ENCODE results near the gene CGB7. TPM values are rescaled to one million over a fixed set of nuclear protein-coding genes. Genes with fewer than 3 reads are reported as not detected.

The CGB7 gene
- total RNA-seq (2022; extraction: Qiagen RNA extraction; ENCODE audit: low read depth) = 0.16 to 0.82 TPM (median 0.61 TPM) in 5 replicates

DNA sequence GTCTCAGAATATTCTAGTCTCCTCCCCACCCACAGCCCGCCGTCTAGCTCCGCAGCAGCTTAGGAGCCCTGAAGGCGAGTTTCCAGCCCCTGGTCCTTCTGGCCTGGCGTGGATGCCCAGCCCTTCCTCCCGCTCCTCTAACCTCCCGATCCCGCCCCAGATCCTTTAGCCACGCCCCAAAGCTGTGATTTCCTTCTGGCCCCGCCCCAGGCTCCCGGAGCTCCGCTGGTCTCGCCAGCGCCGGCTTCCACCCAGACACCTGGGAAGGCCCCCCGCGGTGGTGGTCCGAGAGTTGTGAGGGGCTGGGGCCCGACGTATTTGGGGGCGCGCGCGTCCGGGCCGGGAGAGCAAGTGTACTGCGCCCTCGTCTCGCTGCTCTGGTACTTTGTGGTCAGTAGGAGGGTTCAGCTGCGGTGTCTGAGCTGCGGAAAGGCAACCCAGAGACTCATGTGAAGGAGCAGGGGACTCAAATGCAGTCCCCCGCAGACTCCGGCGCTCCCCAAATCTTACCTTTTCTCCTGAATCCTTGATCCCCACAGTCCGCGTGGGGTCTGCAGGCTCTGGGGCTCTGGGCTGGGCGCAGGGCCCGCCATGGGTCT, at the start of gene CGB7:
Gene CGB7 (minus strand): TSS at position 114 of the 599 bp plus-strand sequence. CDS start 2,374 bp downstream, outside the sequence.

DNA sequence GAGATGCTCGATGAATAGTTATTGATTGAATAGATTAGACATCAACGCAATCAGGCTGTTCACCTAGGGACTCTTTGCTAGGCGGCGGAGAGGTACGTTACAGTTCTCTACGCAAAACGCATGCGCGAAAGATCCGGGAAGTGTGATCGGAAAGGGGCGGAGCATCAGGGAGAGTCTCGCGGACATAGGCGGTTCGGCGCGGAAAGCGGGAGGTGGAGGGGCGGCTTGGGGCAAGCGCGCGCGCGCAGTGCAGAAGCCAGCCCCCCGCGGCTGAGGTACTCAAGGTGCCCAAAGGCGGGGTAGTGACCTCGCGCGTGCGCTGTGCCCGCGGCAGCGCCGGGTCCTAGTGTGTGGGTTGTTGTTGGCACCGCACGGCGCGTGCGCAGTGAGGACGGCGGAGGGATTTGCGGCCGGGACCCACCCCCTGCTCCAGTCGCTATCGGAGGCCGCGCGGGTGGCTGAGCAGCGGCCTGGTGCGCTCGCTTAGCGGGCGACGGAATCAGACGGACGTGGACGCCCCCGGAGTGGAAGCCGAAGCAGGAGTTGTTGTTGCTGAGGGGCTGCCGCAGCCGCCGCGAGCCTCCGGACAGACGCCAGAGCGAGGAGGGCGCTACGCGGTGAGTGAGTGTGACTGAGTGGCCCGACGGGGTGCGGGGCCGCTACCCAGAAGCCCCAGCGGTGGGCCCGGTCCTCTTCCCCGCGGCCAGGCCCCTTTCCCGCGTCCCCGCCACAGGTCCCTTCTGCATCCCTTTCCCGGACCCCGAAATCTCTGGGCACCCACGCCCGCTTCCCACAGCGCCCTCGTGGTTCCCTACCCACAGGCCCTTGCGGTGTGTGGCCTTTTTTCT, 27.7 kb upstream of the CGB7 start, which contains the start of gene SNRNP70:
Gene SNRNP70 (plus strand): TSS at position 432 of the 848 bp plus-strand sequence. CDS start 964 bp downstream, outside the sequence.

DNA sequence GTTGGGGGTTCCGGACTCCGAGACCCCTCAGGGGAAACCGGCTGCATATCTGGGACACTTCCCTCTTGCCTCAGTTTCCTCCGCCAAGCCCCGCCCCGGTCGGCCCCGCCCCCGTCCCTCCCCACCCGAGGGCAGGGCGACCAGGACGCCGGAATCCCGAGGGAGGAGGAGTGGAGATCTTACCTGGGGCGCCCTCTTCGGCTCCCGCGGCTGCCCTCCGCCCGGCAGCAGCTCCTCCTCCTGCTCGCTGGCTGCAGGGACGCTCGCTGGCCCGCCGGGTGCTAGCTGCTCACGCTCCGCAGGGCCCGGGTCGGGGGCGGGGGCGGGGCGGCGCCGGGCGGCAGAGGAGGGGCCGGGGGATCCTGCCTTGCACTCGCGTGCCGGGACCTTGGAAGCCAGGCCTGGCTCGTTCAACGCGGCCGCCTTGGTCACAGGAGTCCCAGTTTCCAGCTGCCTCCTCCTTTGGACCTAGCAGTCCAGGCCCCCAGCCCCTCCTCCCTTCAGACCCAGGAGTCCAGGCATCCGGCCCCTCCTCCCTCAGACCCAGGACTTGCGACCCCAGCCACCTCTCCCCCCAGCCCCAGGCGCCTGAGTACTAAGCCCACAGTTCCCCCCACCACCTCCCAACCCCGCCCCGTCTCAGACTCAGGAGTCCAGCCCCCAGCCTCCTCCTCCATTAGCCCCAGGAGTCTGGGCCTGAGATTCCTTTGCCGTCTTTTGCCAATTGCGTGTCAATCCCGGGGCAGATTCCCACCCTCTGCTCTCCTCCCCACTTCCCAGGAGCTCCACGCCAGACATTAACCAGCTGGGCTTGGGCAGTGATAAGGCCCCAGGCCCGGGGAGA, 7.4 kb upstream of the CGB7 start, which contains the start of gene NTF4:
Gene NTF4 (minus strand): TSS at position 51 of the 844 bp plus-strand sequence. CDS start 2,821 bp downstream, outside the sequence.

DNA sequence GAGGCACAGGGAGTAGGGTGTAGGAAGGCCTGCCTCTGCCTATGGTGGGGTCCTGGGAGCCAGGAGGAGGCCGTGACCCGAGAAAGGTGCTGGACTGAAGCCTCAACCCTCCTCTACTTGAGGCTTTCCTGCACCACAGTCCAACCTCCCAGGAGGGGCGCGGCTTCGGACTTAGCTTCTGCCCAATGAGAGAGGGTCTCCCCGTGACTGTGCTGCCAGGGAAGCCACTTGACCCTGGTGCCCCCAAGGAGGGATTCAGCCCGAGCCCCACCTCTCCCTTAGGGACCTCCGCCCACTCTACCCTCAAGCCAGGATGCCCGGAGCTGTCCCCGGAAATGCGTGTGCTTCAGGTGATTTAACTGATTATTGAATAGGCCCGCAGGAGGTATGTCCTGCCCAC, 8.5 kb downstream of the CGB7 start, which contains the start of gene CGB8:
Gene CGB8 (minus strand): TSS at position 101 of the 400 bp plus-strand sequence. CDS start 372 bp downstream, outside the sequence.

DNA sequence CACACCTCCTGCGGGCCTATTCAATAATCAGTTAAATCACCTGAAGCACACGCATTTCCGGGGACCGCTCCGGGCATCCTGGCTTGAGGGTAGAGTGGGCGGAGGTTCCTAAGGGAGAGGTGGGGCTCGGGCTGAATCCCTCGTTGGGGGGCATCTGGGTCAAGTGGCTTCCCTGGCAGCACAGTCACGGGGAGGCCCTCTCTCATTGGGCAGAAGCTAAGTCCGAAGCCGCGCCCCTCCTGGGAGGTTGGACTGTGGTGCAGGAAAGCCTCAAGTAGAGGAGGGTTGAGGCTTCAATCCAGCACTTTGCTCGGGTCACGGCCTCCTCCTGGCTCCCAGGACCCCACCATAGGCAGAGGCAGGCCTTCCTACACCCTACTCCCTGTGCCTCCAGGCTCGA, 14.0 kb downstream of the CGB7 start, which contains the start of gene CGB5:
Gene CGB5 (plus strand): TSS at position 301 of the 400 bp plus-strand sequence. CDS start 362 bp downstream, outside the sequence.

DNA sequence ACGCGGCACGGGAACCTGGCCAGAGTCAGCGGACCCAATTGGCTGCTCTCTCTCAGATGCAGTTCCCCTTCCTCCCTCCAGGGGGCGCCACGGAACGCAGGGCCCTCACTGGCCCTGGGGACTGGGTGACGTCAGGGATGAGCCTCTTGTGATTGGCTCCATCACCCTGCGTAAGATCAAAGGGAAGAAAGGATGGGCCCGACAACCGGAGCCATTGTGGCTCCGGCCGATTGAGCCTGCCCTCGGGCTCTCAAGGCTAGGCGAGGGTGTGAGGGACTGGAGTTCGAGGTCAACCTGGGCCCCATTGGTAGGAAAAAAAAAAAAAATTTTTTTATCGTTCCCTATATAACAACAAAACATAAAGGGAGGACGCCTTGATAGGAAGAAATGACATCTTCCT, 20.7 kb downstream of the CGB7 start, which contains the start of gene CGB1:
Gene CGB1 (minus strand): TSS at position 81 of the 400 bp plus-strand sequence. CDS start 184 bp downstream, outside the sequence.

DNA sequence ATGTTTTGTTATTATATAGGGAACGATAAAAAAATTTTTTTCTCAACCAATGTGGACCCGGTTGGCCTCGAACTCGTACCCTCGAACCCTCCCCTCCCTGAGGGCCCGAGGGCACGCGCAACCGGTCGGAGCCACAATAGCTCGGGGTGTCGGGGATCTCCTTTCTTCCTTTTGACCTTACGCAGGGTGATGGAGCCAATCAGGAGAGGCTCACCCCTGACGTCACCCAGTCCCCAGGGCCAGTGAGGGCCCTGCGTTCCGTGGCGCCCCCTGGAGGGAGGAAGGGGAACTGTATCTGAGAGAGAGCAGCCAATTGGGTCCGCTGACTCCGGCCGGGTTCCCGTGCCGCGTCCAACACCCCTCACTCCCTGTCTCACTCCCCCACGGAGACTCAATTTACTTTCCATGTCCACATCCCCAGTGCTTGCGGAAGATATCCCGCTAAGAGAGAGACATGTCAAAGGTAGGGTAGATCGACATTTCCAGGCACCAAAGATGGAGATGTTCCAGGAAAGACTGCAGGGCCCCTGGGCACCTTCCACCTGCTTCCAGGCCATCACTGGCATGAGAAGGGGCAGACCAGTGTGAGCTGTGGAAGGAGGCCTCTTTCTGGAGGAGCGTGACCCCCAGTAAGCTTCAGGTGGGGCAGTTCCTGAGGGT, 25.8 kb downstream of the CGB7 start, which contains the start of gene CGB2:
Gene CGB2 (plus strand): TSS at position 249 of the 660 bp plus-strand sequence. CDS start 206 bp downstream, at position 455.

DNA sequence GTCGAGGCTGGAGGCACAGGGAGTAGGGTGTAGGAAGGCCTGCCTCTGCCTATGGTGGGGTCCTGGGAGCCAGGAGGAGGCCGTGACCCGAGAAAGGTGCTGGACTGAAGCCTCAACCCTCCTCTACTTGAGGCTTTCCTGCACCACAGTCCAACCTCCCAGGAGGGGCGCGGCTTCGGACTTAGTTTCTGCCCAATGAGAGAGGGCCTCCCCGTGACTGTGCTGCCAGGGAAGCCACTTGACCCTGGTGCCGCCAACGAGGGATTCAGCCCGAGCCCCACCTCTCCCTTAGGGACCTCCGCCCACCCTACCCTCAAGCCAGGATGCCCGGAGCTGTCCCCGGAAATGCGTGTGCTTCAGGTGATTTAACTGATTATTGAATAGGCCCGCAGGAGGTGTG, 33.3 kb downstream of the CGB7 start, which contains the start of gene CGB3:
Gene CGB3 (minus strand): TSS at position 101 of the 400 bp plus-strand sequence. CDS start 362 bp downstream, outside the sequence.

DNA sequence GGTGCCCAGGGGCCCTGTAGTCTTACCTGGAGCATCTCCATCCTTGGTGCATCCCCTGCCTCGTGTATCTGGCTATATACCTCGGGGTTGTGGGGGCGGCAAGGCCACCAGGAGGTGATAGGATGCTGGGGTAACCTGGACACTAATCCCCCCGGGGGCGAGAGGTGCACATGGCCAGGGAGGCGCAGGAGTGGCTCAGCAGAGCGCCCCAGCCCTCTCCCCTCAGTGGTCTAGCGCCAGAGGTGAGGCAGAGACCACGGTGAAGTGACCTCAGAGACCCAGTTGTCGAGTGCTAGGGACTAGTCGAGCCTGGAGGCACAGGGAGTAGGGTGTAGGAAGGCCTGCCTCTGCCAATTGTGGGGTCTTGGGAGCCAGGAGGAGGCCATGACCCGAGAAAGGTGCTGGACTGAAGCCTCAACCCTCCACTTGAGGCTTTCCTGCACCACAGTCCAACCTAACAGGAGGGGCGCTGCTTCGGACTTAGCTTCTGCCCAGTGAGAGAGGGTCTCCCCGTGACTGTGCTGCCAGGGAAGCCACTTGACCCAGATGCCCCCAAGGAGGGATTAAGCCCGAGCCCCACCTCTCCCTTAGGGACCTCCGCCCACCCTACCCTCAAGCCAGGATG, 40.4 kb downstream of the CGB7 start, which contains the start of gene LHB:
Gene LHB (minus strand): TSS at position 51 of the 625 bp plus-strand sequence. CDS start 10 bp downstream, at position 41.

Other genes starting within 250 kb of the CGB7 start
- gene BCAT2, start 246.7 kb downstream of the CGB7 start, total RNA-seq (2022; extraction: Qiagen RNA extraction; ENCODE audit: low read depth) = 47.2 to 60.5 TPM (median 56.7 TPM) in 5 replicates
- gene HSD17B14, start 221.3 kb downstream of the CGB7 start, total RNA-seq (2022; extraction: Qiagen RNA extraction; ENCODE audit: low read depth) = 13.4 to 17.0 TPM (median 14.8 TPM) in 5 replicates
- gene PLEKHA4, start 189.1 kb downstream of the CGB7 start, total RNA-seq (2022; extraction: Qiagen RNA extraction; ENCODE audit: low read depth) = 1.5 to 3.0 TPM (median 2.4 TPM) in 5 replicates
- gene PPP1R15A, start 185.3 kb downstream of the CGB7 start, total RNA-seq (2022; extraction: Qiagen RNA extraction; ENCODE audit: low read depth) = 98.8 to 159 TPM (median 116 TPM) in 5 replicates
- not detected in 5 replicates for gene TULP2, start 159.0 kb downstream of the CGB7 start, total RNA-seq (2022; extraction: Qiagen RNA extraction; ENCODE audit: low read depth)
- gene NUCB1, start 157.4 kb downstream of the CGB7 start, total RNA-seq (2022; extraction: Qiagen RNA extraction; ENCODE audit: low read depth) = 180 to 229 TPM (median 200 TPM) in 5 replicates
- gene DHDH, start 124.0 kb downstream of the CGB7 start, total RNA-seq (2022; extraction: Qiagen RNA extraction; ENCODE audit: low read depth) = 1.1 to 2.1 TPM (median 1.5 TPM) in 5 replicates
- 272 to 404 TPM (median 350 TPM) in 5 replicates for gene BAX, start 102.9 kb downstream of the CGB7 start, total RNA-seq (2022; extraction: Qiagen RNA extraction; ENCODE audit: low read depth)
- 18,656 to 25,483 TPM (median 19,849 TPM) in 5 replicates for gene FTL, start 92.4 kb downstream of the CGB7 start, total RNA-seq (2022; extraction: Qiagen RNA extraction; ENCODE audit: low read depth)
- 16.4 to 21.4 TPM (median 17.5 TPM) in 5 replicates for gene GYS1, start 64.4 kb downstream of the CGB7 start, total RNA-seq (2022; extraction: Qiagen RNA extraction; ENCODE audit: low read depth)
- 230 to 241 TPM (median 232 TPM) in 5 replicates for gene RUVBL2, start 63.9 kb downstream of the CGB7 start, total RNA-seq (2022; extraction: Qiagen RNA extraction; ENCODE audit: low read depth)
- not detected in 5 replicates for gene LHB, start 40.7 kb downstream of the CGB7 start, total RNA-seq (2022; extraction: Qiagen RNA extraction; ENCODE audit: low read depth)
- 0.38 TPM in 1 of 5 replicates, not detected in the others for gene CGB3, start 33.4 kb downstream of the CGB7 start, total RNA-seq (2022; extraction: Qiagen RNA extraction; ENCODE audit: low read depth)
- gene CGB2, start 25.9 kb downstream of the CGB7 start, total RNA-seq (2022; extraction: Qiagen RNA extraction; ENCODE audit: low read depth) = 0.54 to 0.67 TPM in 2 of 5 replicates, not detected in the others
- gene CGB1, start 20.9 kb downstream of the CGB7 start, total RNA-seq (2022; extraction: Qiagen RNA extraction; ENCODE audit: low read depth) = not detected in 5 replicates
- 0.90 to 1.4 TPM (median 1.1 TPM) in 5 replicates for gene CGB5, start 13.9 kb downstream of the CGB7 start, total RNA-seq (2022; extraction: Qiagen RNA extraction; ENCODE audit: low read depth)
- gene CGB8, start 8.6 kb downstream of the CGB7 start, total RNA-seq (2022; extraction: Qiagen RNA extraction; ENCODE audit: low read depth) = 3.3 to 5.1 TPM (median 4.0 TPM) in 5 replicates
- gene NTF4, start 7.1 kb upstream of the CGB7 start, total RNA-seq (2022; extraction: Qiagen RNA extraction; ENCODE audit: low read depth) = 0.17 to 0.65 TPM (median 0.29 TPM) in 5 replicates
- gene KCNA7, start 14.9 kb upstream of the CGB7 start, total RNA-seq (2022; extraction: Qiagen RNA extraction; ENCODE audit: low read depth) = not detected in 5 replicates
- 293 to 368 TPM (median 338 TPM) in 5 replicates for gene SNRNP70, start 27.7 kb upstream of the CGB7 start, total RNA-seq (2022; extraction: Qiagen RNA extraction; ENCODE audit: low read depth)
- gene LIN7B, start 56.6 kb upstream of the CGB7 start, total RNA-seq (2022; extraction: Qiagen RNA extraction; ENCODE audit: low read depth) = 3.7 to 7.7 TPM (median 5.3 TPM) in 5 replicates
- 0.93 to 3.1 TPM (median 2.2 TPM) in 5 replicates for gene C19orf73, start 61.4 kb upstream of the CGB7 start, total RNA-seq (2022; extraction: Qiagen RNA extraction; ENCODE audit: low read depth)
- 5.5 to 8.9 TPM (median 7.7 TPM) in 5 replicates for gene PPFIA3, start 61.8 kb upstream of the CGB7 start, total RNA-seq (2022; extraction: Qiagen RNA extraction; ENCODE audit: low read depth)
- not detected in 5 replicates for gene HRC, start 97.6 kb upstream of the CGB7 start, total RNA-seq (2022; extraction: Qiagen RNA extraction; ENCODE audit: low read depth)
- gene TRPM4, start 100.0 kb upstream of the CGB7 start, total RNA-seq (2022; extraction: Qiagen RNA extraction; ENCODE audit: low read depth) = 6.4 to 10.4 TPM (median 9.5 TPM) in 5 replicates

Measured in A549 treated with RU486 at 1 μM for 4 hours (cell line).